Inferior parietal cortex (tissue), 1 donor: Measurements from ENCODE around the gene MCRIP1.

Source experiments
- DNase-seq: peaks from one replicate; pipeline ENCODE4 v3.0.0-alpha.2; 2016; ENCODE audit errors: extremely low spot score

Gene MCRIP1

DNA sequence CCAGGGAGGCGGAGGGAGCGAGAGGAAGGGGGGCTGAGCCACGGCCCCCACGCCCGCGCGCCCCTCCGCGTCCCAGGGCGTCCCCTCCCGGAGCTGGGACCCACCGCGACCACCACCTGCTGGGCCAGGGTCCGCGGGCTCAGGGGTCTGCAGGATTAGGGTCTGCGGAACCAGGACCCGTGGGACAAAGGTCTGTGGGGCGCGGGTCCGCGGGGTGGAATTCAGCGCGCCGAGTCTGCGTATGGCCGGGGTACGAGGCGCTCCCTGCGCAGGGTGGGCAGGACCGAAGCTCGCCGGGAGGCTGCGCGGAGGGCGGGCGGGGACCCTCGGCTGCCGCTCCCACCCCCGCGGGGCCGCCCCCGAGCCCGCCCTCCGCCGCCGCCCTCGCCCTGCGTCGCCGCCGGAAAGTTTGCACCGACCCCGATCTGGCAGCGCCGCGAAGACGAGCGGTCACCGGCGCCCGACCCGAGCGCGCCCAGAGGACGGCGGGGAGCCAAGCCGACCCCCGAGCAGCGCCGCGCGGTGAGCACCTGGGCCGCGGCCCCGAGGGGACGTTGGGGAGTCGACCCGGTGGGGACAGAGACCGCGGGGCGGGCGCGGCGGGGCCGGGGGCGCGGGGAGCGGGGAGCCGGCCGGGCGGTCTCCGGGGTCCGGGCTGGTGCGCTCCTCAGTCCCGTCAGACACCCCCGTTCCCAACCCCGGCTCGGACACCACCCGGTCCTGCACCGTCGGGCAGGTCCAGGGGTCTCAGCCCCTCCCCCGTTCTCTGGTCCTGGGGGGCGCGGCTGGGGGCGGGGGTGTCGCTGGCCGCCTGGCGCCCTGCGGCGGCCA, 29.1 kb downstream of the MCRIP1 start, which contains the start of gene GCGR:
TSS of gene GCGR (plus strand) at position 423 of the 831 bp plus-strand sequence. CDS start 4,869 bp downstream, outside the sequence.
- no peak for DNase-seq

DNA sequence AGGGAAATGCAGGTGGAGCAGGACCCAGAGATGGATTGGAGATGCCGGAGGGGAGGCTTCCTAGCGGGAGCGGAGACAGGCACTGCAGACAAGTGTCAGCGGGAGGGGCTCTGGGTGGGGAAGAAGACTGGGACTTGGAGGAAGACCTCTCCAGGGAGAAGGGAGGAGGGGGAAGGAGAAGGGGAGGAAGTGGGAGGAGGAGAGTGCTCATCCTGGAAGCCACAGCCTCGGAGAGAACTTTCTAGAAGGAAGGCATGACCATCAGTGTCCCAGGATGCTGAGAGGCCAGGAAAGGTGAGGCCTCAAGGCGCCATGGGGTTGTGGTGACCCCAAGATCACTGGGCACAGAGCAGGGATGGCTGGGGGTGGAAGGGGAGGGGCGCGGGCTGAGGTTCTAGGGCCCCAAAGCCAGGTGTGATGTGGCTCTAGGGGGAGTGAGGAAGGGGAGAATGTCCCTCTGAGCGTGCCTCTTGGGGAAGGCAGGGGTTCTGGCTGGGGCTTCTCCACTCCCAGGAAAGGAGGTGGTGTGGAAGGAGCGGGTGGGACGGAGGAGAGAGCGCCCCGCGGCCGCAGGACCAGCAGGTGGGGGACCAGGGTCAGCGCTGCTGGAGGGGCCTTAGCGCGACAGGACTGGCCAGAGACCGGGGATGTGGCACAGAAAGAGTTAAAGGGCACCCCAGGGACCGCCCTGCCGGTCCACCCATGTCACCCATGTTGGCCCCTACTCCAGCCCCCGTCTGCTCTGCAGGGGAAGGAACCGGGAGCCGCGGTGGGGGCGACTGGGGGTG, 30.0 kb downstream of the MCRIP1 start:
- no peak for DNase-seq

DNA sequence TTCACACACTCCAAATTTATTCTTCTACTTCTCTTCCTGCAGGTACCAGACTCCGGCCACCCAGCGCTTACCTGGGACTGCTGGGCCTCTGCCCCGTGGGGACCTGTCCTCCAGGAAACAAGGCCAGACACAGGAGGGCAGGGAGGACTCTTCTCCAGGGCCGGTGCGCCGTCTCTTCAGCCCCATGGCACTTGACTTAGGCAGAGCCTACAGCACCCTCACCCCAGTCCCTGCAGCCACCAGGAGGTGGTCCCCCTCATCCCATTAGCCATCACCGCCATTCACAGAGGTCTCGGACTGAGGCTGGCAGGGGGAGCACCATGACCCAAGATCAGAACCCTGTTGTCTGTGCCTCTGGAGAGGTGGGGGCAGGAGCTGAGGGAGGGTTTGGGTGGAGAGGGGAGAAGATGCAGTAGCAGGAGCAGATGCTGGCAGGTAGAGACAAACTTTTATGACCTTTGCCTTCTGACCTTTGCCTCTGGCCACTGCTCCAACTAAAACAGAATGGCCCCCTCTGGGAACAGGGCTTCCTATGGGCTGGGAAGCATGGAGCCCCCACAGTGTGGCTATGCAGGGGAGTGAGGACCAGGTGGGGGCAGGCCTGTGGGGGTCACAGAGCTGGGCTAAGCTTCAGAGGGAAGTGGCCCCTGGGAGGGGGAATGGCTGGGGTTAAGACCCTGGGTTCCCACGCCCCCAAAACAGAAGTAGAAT, 30.9 kb downstream of the MCRIP1 start:
- no peak for DNase-seq

DNA sequence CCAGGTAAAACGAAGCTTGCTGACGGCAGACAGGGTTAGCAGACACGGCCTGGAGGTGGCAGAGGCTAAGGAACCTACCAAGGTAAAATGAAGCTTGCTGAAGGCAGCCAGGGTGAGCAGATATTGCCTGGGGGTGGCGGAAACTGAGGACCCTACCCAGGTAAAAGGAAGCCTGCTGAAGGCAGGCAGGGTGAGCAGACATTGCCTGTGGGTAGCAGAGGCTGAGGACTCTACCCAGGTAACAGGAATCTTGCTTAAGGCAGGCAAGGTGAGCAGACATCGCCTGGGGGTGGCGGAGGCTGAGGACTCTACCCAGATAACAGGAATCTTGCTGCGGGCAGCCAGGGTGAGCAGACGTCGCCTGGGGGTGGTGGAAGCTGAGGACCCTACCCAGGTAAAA, 31.8 kb downstream of the MCRIP1 start:
- no peak for DNase-seq

DNA sequence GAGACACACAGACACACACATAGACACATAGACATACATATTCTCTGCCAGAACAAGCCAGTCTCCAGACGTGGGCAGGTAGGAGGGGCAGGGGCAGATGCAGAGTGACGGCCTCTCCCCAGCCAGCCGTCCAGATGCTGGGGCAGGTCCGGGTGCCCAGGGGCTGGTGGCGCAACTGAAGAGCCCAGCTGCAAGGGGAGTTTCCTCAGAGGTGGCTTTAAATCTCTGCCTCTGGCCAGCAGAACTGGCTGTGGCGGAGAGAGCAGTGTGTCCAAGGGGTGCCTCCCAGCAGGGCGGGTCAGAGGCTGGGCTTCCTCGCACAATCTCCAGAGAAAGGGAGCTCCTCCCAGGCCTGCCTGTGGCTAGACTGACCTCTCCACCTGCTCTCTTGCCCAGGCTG, 38.6 kb downstream of the MCRIP1 start:
- no peak for DNase-seq

DNA sequence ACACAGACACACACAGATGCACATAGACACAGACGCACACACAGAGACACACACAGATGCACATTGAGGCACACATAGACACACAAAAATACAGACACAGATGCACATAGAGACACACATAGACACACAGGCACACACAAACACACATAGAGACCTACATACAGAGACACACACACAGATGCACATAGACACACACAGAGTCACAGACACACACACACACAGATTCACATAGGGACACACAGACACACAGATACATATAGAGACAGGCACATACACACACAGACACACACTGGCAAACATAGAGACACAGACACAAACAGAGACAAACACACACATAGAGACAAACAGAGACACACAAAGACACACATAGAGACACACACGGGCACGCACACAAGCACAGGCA, 39.0 kb downstream of the MCRIP1 start:
- no peak for DNase-seq

DNA sequence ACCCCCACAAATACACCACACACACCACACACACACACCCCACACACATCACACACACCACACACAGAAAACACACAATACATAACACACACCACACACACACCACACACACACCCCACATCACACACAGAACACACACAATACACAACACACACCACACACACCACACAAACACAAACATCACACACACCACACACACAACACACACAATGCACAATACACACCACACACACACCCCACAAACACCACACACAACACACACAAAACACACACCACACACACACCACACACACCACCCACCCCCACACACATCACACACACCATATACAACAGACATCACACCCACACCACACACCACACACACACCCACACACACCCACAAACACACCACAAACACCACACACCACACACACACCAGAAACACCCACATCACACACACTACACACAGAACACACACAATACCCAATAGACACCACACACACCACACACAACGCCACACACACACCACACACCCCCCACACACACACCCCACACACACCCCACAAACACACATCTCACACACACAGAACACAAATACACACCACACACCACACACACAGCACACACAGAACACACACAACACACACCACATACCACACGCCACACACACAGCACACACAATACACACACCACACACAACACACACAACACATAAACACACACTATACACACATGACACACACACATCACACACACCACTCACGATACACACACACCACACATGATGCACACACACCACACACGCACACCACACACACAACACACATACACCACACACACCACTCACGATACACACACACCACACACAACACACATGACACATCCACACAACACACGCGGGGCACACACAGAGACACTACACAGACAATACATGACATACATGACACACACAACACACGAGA, 40.1 kb downstream of the MCRIP1 start:
- no peak for DNase-seq
